GM10847 (cell line): ENCODE results near the gene DCUN1D1.

Experiments
- POLR2A ChIP-seq: IDR thresholded peaks from 2 replicates; pipeline ENCODE4 v1.6.1; 2011; ENCODE audit not compliant: insufficient read length; ENCODE audit errors: extremely low read depth

The DCUN1D1 gene

DNA sequence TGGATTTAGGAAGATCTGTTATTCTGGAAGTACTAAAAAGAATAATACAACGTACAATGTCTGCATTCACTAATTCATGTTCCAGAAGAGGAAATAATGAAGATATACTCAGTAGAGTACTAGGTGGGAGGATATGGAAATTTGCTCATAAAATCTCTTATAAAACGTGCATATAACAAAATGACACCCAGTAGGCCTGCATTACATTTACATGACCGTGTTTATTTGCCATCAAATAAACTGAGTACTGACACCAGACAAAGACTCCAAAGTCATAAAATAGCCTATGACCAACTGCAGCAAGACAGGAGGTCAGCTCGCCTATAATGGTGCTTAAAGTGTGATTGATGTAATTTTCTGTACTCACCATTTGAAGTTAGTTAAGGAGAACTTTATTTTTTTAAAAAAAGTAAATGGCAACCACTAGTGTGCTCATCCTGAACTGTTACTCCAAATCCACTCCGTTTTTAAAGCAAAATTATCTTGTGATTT, 60.4 kb downstream of the DCUN1D1 start:
- TF ChIP-seq POLR2A = no peak

DNA sequence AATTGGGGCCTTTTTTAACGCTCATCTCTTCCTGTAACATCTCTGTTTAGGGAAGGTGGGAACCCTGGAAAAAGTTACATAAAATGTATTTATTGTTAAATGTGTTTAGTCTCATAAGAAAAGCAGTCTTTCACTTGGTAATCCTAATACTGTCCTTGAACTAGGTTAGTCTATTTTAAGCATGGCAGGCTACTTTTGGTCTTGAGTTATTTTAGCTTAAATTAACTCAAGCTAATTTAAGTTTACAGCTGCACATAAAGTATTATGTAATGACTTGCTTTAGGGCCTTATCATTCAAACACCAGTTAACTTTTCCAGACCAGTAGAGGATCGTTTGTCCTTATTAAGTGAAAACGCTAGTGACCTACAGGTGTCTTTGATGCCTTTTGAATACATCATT, 63.2 kb downstream of the DCUN1D1 start:
- no peak for TF ChIP-seq POLR2A

DNA sequence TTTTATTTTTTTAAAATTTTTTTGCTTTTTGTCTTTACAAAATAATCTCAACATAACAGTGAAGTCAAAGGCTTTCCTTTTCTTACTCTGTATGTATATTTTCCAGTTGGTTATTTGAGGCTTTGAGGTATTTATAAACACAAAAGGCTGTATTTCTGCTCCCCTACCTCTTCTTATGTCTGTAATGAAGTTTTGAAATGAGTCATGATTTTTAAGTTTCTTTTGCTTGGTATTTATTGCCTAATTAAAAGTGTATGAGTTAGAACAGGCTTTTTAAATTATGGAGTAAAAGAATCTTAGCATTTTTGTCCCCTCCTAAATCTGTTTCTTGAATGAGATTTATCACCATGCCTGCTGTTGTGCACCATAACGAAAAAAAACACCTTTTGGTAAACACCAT, 66.0 kb downstream of the DCUN1D1 start:
- TF ChIP-seq POLR2A = no peak

DNA sequence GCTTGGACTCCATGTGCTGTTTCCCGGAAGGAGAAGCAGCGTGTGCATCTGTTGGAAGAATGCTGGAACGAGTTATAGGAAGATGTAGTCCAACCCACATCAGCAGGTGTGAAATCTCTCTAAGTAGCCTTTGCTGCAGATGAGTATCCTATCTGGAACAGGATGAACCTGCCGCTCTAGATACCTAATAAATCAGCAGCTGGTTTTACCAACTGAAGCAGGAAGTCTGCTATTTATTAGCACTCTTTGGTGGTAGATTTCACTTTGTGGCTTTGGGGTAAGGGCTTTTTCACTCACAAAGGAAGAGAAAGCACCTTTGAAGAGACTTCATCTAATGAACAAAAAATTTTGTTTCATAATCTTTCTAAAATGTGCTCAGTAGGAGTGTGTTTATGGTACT, 66.4 kb downstream of the DCUN1D1 start:
- TF ChIP-seq POLR2A = no peak

DNA sequence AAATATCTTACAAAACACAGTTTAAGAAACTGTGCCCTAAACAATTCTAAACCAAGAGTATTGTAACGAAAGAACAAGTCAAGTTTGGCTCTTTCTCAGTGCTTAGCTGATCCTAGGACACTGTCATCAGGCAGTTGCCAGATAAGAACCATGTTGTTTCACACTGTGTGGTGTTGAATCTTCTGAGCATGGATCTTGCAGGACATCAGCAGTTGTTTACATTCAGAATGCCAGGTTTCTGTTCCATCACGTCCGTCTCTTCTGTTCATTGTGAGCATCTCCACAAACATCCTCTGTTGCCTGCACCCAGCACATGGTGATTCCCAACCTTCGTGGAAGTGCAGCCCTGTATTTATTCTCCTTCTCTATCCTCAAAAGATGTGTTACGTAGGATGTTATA, 67.9 kb downstream of the DCUN1D1 start:
- no peak for TF ChIP-seq POLR2A

DNA sequence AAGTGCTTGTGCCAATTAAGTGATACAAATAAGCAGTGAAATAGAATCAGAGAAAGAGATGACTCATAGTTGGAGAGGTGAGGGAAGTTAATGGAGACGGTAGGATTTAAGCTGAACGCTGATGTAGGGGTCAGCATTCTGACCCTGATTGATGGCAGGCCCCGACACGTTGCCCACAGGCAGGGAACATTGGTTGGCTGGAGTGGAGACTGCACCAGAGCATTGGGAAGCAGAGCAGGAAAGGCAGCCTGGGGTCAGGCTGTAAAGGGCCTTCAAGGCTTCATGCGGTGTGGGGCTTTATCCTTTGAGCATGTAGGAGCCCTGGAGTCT, 68.6 kb downstream of the DCUN1D1 start:
- TF ChIP-seq POLR2A = no peak

DNA sequence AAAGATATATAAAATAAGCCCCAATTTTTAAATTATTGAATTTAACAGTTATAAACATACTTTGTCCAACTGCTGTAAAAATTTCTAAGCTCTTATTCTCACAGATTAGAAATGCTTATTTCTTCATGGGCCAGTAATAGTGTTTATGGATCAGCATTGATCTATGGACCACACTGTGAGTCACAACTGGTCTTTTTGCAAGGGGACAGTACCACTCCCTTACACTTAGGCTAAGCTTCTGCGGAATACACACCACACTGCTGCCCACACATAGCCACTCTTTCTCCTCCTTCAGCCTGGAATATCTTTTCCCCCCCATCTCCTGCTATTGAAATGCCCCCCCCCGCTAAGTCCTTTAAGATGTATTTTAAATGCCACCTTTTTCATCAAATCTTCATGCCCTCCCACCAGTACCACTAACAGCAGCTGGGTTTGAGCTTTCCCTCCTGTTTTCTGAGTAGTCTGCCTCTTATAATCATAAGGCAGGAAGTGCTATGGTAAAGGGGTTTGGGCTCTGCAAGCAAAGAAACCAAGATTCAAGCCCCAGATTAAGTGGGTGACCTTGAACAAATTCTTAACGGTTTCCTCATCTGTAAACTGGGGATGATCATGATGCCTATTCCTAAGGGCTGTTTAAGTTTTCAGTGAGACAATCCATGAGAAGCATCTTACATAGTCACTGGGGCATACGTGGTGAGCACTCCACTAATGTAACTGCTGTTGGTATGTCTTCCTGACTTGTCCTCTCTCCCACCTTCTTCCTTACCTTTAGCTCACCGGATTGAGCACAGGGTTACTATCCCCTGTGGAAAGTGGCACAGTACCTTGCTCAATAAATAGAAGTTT, 69.2 kb downstream of the DCUN1D1 start:
- TF ChIP-seq POLR2A = no peak

DNA sequence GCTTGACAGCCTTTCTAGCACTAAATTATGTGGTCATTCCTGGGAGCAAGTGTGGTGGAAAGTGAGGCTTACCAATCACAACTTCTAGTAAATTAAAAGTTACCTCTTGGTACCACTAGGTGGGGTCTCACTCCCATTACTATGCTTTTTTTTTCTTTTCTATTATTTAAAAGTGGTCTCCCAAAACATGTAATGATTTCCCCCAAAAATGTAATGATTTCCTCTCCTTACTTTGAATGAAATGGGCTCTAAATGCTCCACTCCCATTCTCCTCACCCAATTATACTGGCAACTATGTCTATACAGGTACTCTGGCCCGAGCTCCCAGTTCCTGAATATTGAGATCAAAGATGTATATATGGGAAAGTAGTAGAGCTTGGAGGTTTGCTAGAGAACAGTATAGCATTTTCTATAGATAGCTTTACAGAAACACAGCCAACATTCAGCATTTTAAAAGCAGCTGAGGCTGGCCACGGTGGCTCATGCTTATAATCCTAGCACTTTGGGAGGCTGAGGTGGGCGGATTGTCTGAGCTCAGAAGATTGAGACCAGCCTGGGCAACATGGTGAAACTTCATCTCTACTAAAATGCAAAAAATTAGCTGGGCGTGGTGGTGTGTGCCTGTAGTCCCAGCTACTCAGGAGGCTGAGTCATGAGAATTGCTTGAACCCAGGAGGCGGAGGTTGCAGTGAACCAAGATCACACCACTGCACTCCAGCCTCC, 70.9 kb downstream of the DCUN1D1 start:
- no peak for TF ChIP-seq POLR2A

DNA sequence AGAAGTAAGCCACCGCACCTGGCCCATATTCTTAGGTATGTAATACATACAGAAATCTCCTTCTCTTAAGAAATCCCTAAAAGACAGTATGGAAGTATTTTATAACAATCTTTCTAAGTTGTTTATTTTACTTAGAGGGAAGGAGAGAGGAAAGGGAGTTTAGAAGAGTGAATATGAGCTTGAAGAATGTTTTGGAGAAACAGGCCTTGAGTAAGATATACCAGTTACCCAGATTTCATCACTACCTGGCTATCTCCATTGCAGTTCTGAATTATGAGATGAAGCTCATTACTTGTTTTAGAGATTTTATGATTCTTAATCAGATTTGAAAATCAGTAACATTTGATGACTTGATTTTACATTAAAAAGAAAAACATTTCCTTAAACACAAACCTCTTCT, 71.9 kb downstream of the DCUN1D1 start:
- TF ChIP-seq POLR2A = no peak

DNA sequence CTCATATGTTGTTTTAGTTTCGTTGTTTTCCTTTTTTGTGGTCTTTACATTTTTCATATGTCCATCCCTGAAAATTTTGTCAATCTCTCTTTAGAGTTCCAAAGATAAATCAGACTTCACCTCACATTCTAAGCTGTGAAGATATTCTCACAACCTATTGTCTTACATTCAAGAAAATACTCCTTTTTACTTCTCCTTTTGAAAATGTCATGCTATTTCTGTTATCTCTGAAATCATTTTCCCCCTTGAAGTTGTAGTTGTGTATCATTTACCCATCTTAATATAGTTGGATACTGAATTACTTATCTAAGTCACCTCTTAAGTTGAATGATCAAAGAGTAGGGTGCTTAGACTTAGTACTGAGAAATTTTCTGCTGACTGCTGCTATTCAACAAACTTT, 74.3 kb downstream of the DCUN1D1 start:
- no peak for TF ChIP-seq POLR2A

DNA sequence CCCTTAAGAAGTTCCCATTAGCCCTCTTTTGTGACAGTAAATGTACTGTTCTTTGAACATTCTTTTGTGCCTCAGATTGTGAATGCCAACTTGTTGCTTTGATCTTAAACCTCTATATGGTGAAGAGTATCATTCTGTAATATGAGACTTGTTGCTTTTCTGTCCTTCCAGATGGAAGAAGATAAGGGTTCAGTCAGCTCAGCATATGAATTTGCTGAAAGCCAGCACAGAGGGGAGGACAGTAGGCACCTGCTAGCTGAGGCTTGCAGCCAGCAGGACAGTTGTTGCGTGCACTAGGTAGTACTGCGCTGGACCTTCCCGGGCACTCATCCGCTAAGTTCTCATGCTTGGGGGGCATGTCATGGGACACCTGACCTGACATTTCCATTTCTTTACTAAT, 74.7 kb downstream of the DCUN1D1 start:
- no peak for TF ChIP-seq POLR2A

DNA sequence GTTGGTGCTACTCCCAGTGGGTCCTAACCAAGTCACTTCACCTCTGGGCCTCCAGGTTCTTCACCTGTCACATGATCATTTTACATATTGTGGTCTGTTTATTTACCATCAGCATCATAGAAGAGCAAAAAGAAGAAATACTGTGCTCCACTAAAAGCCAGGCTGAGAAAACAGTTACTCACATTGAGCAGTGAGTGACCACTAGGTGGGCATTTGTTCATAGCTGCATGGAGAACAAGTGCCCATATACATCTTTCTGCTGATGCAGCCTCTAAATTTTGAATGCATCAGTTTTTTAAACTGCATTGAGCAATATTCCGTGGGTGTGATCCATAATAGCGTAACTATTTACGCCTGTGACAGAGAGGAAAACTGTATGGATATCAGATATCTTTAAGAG, 76.2 kb downstream of the DCUN1D1 start:
- TF ChIP-seq POLR2A = no peak

DNA sequence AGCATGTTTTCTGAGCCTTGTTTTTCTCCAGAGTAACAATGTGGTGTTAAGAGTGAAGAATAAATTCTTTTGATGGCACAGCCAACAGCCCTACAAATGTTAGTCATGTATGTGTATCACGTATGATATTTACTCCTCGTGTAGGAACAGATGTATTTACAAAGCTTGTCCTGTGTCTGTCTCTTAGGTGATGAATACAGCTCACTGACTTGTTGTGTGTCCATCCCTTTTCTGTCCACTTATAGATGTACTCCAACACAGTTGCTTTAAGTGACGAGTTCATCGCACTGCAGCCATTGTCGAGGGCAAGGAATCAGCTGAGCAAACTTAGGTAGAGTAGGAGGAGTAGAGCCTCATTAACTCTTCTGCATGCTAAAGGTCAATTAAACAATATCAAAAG, 78.1 kb downstream of the DCUN1D1 start:
- no peak for TF ChIP-seq POLR2A

DNA sequence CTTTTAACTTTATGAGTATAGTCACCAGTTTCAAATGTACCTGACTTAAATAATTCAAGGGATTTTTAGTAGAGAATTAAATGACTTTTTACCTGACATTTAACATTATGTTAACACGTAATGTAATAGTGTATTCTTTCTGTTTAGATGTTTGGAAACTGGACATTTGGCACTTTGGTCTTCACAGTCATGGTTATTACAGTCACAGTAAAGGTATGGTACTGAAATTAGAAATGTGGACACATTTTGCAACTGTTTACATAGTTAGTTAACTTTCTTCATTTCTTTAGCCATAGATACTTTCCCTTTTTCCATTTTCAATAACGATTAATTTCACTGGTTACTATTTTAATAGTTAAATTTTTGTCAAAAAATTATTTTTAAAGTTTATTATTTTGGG, 83.8 kb downstream of the DCUN1D1 start:
- no peak for TF ChIP-seq POLR2A

DNA sequence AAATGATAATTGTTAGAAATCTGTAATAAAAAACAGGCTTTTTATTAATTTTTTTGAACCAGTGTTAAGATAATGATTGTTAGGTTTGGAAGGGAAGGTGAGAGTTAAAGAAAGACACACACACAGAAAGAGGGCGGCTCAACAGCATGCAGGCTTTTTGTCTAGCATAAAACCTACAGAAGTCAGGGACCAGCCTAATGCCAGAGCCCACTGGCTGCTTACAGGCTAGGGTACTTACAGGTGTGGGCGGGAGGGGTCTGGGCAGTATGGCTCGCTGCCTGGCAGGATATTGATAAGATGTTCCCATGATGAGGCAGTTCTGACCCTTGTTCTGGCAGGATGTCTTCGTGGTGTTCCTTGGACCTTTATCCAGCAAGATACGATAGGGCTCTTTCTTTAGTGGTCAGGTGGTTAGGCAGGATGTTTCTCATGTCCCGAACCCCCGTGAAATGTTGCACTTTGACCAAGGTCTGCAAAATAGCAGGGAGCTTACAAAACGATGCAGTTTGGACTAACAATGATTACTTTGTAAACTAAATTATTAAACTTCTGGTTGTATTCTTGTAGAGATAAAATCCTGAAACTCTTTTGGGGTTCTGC, 84.7 kb downstream of the DCUN1D1 start:
- no peak for TF ChIP-seq POLR2A

DNA sequence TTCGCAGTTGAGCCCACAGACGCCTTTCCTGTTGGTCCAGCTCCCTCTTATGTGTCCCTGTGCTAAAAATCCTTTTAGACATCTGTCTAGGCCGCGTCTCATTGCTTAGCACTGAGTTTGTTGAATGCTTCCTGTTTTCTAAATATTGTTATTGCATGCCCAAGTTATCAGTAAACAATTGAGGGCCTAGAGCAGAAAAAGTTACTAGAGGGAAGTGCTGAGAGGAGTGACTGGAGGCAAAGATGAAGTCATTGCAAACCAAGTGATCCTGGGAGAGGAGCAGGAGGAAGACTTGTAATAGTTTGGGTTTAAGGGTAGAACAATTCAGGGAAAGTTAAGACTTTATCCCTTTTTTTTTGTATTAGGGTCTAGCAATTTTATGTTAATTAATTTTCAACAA, 88.1 kb downstream of the DCUN1D1 start:
- TF ChIP-seq POLR2A = no peak
